HepG2 (cell line): ENCODE results near the gene ZNF628. TPM values are rescaled to one million over a fixed set of nuclear protein-coding genes. Genes with fewer than 3 reads are reported as not detected.

Experiments used
- ATAC-seq: fragments of 200-7000 bp; cut with Tn5 transposase; 3 replicates; pipeline ENCODE4 v1.9.1; 2020; ENCODE audit warnings: mild to moderate bottlenecking, moderate library complexity
- BruUV-seq: library from RNA; stranded (reverse); fragments of 400-500 nt; replicated peaks from 2 replicates; lab custom pipeline; 2021; lab: Mats Ljungman, UMichigan
- CTCF ChIA-PET: fragments of 300-600 bp; formaldehyde crosslinking; extraction: SDS; loops from one replicate; lab custom pipeline; 2021; ENCODE audit warnings: low total read pairs, inconsistent platforms, low intra/inter-chr PET ratio; lab: Yijun Ruan, JAX
- POLR2A ChIA-PET: fragments of 350-600 bp; sonication (Branson Sonifier 250); formaldehyde crosslinking; loops from one replicate; lab custom pipeline; 2020; ENCODE audit warnings: antibody characterized with exemption, inconsistent platforms; lab: Yijun Ruan, JAX
- DNase-seq: peaks from one replicate; pipeline ENCODE4 v3.0.0-alpha.2; 2015; ENCODE audit warnings: low spot score
- FAIRE-seq: peaks from 3 replicates; lab custom pipeline; 2011; peaks lifted over from hg19 to GRCh38; lab: Jason Lieb, UNC
- H2AFZ ChIP-seq: one replicate; pipeline ENCODE4 v1.6.1; 2011; ENCODE audit warnings: low read length, inconsistent platforms
- H3K27ac ChIP-seq: fragments of 300-600 bp; 3 replicates; pipeline ENCODE4 v1.8.0; 2011; ENCODE audit warnings: mixed run types, mild to moderate bottlenecking, mixed read lengths, low read length, inconsistent platforms; ENCODE audit not compliant: insufficient read depth; ENCODE audit errors: extremely low read length
- H3K27me3 ChIP-seq, 2 experiments: fragments of 200-600 bp in 1 of 2; 2 replicates in 1 of 2; 3 replicates in 1 of 2; pipeline versions ENCODE4 v1.6.0 to v1.8.0; 2011; ENCODE audit warnings: low read length in 2 of 2, mild to moderate bottlenecking in 2 of 2, moderate library complexity in 2 of 2, inconsistent platforms in 1 of 2; ENCODE audit not compliant: insufficient read depth in 2 of 2, control insufficient read depth in 1 of 2
- H3K36me3 ChIP-seq, 2 experiments: fragments of 200-600 bp in 1 of 2; replicated peaks in 1 of 2; 2 replicates in 1 of 2; 3 replicates in 1 of 2; pipeline versions ENCODE4 v1.5.1 to v1.8.0; 2011; ENCODE audit warnings: low read length in 2 of 2, inconsistent platforms in 1 of 2; ENCODE audit not compliant: insufficient read depth in 2 of 2, control insufficient read depth in 1 of 2
- H3K4me1 ChIP-seq: 2 replicates; pipeline ENCODE4 v1.5.1; 2012; ENCODE audit warnings: low read length, inconsistent platforms; ENCODE audit not compliant: insufficient read depth
- H3K4me2 ChIP-seq: 2 replicates; pipeline ENCODE4 v1.6.0; 2011; ENCODE audit warnings: low read depth, low read length, inconsistent platforms
- H3K4me3 ChIP-seq, 3 experiments: fragments of 200-600 bp in 1 of 3; sonication (generic), shearing (Covaris generic) in 1 of 3; replicated peaks in 1 of 3; 2 replicates each; pipeline ENCODE4 v1.5.1; 2011 to 2016; ENCODE audit warnings: low read length in 3 of 3, inconsistent platforms in 2 of 3, low read depth in 2 of 3, mild to moderate bottlenecking in 2 of 3, control low read depth in 1 of 3, mixed read lengths in 1 of 3; ENCODE audit not compliant: insufficient read depth in 1 of 3
- H3K79me2 ChIP-seq: one replicate; pipeline ENCODE4 v1.6.1; 2011; ENCODE audit warnings: low read length, inconsistent platforms; ENCODE audit not compliant: insufficient read depth
- H3K9ac ChIP-seq: 2 replicates; pipeline ENCODE4 v1.6.0; 2011; ENCODE audit warnings: mild to moderate bottlenecking, low read depth, low read length, inconsistent platforms; ENCODE audit not compliant: insufficient read depth
- H3K9me3 ChIP-seq: 2 replicates; pipeline ENCODE4 v1.5.1; 2012; ENCODE audit warnings: mild to moderate bottlenecking, low read length
- H4K20me1 ChIP-seq: 2 replicates; pipeline ENCODE4 v1.6.0; 2011; ENCODE audit warnings: inconsistent platforms, mild to moderate bottlenecking, low read length, moderate library complexity; ENCODE audit not compliant: insufficient read depth
- ATAD3A ChIP-seq: sonication (generic); formaldehyde crosslinking; IDR thresholded peaks from 2 replicates; pipeline ENCODE4 v1.4.0; 2020; ENCODE audit warnings: missing genetic modification reagents
- DNMT1 ChIP-seq: sonication (generic); formaldehyde crosslinking; IDR thresholded peaks from 2 replicates; pipeline ENCODE4 v1.5.1; 2020; ENCODE audit warnings: mild to moderate bottlenecking, missing genetic modification reagents
- MEIS2 ChIP-seq: sonication (generic); formaldehyde crosslinking; IDR thresholded peaks from 2 replicates; pipeline ENCODE4 v1.9.0; 2021; ENCODE audit warnings: mild to moderate bottlenecking, missing genetic modification reagents
- PAXIP1 ChIP-seq: sonication (generic); formaldehyde crosslinking; conservative IDR thresholded peaks from 2 replicates; pipeline ENCODE4 v1.4.0; 2020; ENCODE audit warnings: mild to moderate bottlenecking, missing genetic modification reagents, moderate library complexity
- PCBP1 ChIP-seq: fragments of 200-400 bp; formaldehyde crosslinking; IDR thresholded peaks from 2 replicates; pipeline ENCODE4 v1.6.1; 2017; ENCODE audit warnings: mild to moderate bottlenecking, low read depth, low read length, borderline replicate concordance
- ZMYM2 ChIP-seq: sonication (generic); formaldehyde crosslinking; IDR thresholded peaks from 2 replicates; pipeline ENCODE4 v1.8.0; 2022; ENCODE audit warnings: mild to moderate bottlenecking, missing genetic modification reagents
- ZMYM4 ChIP-seq: sonication (generic); formaldehyde crosslinking; IDR thresholded peaks from 2 replicates; pipeline ENCODE4 v1.8.1; 2023; ENCODE audit warnings: mild to moderate bottlenecking, missing genetic modification reagents
- ZNF235 ChIP-seq: sonication (generic); formaldehyde crosslinking; IDR thresholded peaks from 2 replicates; pipeline ENCODE4 v1.8.1; 2023; ENCODE audit warnings: mild to moderate bottlenecking, missing genetic modification reagents, borderline replicate concordance
- ZNF616 ChIP-seq: sonication (generic); formaldehyde crosslinking; IDR thresholded peaks from 2 replicates; pipeline ENCODE4 v1.5.0; 2020; ENCODE audit warnings: low read depth, mild to moderate bottlenecking, missing genetic modification reagents
- ZNF737 ChIP-seq: sonication (generic); formaldehyde crosslinking; IDR thresholded peaks from 2 replicates; pipeline ENCODE4 v1.5.0; 2020; ENCODE audit warnings: missing genetic modification reagents, mild to moderate bottlenecking, borderline replicate concordance
- WGBS: methylation state at CpG from one replicate; pipeline ENCODE4 v1.1.6; 2017; ENCODE audit warnings: low lambda C conversion rate; 5-methylcytosine and 5-hydroxymethylcytosine counted together
- in situ Hi-C: cut with HindIII; loops from 2 replicates; pipeline ENCODE4 v1.10.0; 2017; ENCODE audit warnings: low pct_unique_long_range_greater_than_20kb; ENCODE audit not compliant: extremely low pct_ligation_motif_present
- intact Hi-C: fragments of 100-400 bp; cut with micrococcal nuclease; formaldehyde crosslinking; loops from one replicate; pipeline ENCODE4 v1.10.0; 2022; ENCODE audit not compliant: unreplicated experiment
- polyA plus RNA-seq, 8 experiments: library from polyadenylated mRNA; depleted of rRNA in 3 of 8; stranded (reverse) in 7 of 8; unstranded in 1 of 8; fragments of >200 nt; fragmentation: Illumina TruSeq in 4 of 8; extraction: Trizol in 4 of 8; gene quantifications; 2 replicates each; pipeline versions ENCODE4 v1.2.1 to v1.2.3, GENCODE V29; 2011 to 2016; ENCODE audit warnings: low read depth in 4 of 8, missing spikeins in 1 of 8, mixed read lengths in 1 of 8; ENCODE audit not compliant: insufficient read depth in 1 of 8
- total RNA-seq, 5 experiments: library from RNA; depleted of rRNA; stranded (reverse); fragments of >200 nt; fragmentation: Illumina TruSeq; extraction: Trizol; gene quantifications; 2 replicates each; pipeline ENCODE4 v1.2.3, GENCODE V29; 2016; ENCODE audit warnings: low read depth in 1 of 5
- TF ChIP-seq, protein P1 (sequence below): sonication (generic); formaldehyde crosslinking; IDR thresholded peaks from 2 replicates; pipeline ENCODE4 v1.5.0; 2020; ENCODE audit warnings: mild to moderate bottlenecking, missing genetic modification reagents
- TF ChIP-seq, protein P2 (sequence below): sonication (generic); formaldehyde crosslinking; IDR thresholded peaks from 2 replicates; pipeline ENCODE4 v1.5.1; 2020; ENCODE audit warnings: missing genetic modification reagents, mild to moderate bottlenecking, borderline replicate concordance
- TF ChIP-seq, protein P3 (sequence below): sonication (generic); formaldehyde crosslinking; IDR thresholded peaks from 2 replicates; pipeline ENCODE4 v1.8.0; 2022; ENCODE audit warnings: missing genetic modification reagents, mild to moderate bottlenecking, inconsistent platforms, borderline replicate concordance

The ZNF628 gene
- total and polyA plus RNA-seq, 2 of the 13 experiments (the other 11 are each of a cell fraction or from before 2014, with no cell fraction given) = 0.54 to 1.2 TPM

DNA sequence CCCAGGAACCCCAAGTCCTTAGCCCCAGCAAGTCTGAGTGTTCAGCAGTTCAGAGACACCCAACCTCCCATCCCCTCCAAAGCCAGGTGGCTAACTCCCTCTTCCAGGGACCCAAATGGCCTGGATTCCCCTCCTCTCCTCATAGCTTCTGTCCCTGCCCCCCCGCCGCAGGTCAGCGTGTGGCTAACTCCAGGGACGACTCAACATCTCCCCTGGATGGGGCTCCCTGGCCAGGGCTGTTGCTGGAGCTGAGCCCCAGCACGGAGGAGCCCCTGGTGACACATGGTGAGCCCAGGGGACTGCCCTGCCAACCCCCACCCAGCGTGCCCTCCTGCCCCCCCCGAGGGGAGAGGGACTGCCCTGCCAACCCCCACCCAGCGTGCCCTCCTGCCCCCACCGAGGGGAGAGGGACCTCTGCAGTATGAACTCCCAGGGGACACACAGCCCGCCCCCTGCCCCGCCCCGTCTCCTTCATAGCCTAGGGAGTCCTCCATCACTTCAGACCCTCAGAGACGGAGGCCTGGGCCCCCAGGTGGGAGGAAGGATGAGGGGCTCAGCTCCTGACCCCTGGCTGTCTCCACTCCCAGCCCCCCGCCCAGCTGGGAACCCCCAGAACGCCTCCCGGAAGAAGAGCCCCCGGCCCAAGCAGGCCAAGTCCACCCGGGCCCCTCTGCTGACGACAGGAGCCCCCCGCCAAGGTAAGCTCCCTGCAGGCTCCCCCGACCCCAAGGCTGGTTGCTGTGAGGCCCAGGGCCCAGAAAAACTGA, 13.5 kb downstream of the ZNF628 start:
- ChIA-PET CTCF (no interaction called here), POLR2A (no interaction called here)
- ATAC-seq (no peak), DNase-seq (no peak), FAIRE-seq (no peak)
- Histone ChIP-seq H3K27ac (no peak overlapping the region), H3K4me1 (peaks cover 33% of the 10 kb centered on the region), H3K4me3 (no peak overlapping the region), H4K20me1 (no peaks in the 10 kb centered on the region), H3K9ac (no peak overlapping the region), H3K4me2 (no peak overlapping the region), H3K79me2 (no peaks in the 10 kb centered on the region), H3K27me3 (peaks cover 16 to 52% of the 10 kb centered on the region in 2 experiments), H2AFZ (no peak overlapping the region), H3K36me3 (no peaks in the 10 kb centered on the region), H3K9me3 (no peaks in the 10 kb centered on the region)
- in situ Hi-C loops (no loop called here), intact Hi-C loops (no loop called here)
- no peak for TF ChIP-seq PAXIP1 (CRISPR knock-in tag)
- no peak for TF ChIP-seq ZMYM4
- no peak for TF ChIP-seq ATAD3A (CRISPR knock-in tag)
- TF ChIP-seq, protein P1, sequence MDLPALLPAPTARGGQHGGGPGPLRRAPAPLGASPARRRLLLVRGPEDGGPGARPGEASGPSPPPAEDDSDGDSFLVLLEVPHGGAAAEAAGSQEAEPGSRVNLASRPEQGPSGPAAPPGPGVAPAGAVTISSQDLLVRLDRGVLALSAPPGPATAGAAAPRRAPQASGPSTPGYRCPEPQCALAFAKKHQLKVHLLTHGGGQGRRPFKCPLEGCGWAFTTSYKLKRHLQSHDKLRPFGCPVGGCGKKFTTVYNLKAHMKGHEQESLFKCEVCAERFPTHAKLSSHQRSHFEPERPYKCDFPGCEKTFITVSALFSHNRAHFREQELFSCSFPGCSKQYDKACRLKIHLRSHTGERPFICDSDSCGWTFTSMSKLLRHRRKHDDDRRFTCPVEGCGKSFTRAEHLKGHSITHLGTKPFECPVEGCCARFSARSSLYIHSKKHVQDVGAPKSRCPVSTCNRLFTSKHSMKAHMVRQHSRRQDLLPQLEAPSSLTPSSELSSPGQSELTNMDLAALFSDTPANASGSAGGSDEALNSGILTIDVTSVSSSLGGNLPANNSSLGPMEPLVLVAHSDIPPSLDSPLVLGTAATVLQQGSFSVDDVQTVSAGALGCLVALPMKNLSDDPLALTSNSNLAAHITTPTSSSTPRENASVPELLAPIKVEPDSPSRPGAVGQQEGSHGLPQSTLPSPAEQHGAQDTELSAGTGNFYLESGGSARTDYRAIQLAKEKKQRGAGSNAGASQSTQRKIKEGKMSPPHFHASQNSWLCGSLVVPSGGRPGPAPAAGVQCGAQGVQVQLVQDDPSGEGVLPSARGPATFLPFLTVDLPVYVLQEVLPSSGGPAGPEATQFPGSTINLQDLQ = no peak
- TF ChIP-seq MEIS2 (CRISPR knock-in tag) = no peak
- TF ChIP-seq, protein P2, sequence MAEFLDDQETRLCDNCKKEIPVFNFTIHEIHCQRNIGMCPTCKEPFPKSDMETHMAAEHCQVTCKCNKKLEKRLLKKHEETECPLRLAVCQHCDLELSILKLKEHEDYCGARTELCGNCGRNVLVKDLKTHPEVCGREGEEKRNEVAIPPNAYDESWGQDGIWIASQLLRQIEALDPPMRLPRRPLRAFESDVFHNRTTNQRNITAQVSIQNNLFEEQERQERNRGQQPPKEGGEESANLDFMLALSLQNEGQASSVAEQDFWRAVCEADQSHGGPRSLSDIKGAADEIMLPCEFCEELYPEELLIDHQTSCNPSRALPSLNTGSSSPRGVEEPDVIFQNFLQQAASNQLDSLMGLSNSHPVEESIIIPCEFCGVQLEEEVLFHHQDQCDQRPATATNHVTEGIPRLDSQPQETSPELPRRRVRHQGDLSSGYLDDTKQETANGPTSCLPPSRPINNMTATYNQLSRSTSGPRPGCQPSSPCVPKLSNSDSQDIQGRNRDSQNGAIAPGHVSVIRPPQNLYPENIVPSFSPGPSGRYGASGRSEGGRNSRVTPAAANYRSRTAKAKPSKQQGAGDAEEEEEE (CRISPR knock-in tag) = no peak
- TF ChIP-seq ZMYM2 (CRISPR knock-in tag) = no peak
- TF ChIP-seq, protein P3, sequence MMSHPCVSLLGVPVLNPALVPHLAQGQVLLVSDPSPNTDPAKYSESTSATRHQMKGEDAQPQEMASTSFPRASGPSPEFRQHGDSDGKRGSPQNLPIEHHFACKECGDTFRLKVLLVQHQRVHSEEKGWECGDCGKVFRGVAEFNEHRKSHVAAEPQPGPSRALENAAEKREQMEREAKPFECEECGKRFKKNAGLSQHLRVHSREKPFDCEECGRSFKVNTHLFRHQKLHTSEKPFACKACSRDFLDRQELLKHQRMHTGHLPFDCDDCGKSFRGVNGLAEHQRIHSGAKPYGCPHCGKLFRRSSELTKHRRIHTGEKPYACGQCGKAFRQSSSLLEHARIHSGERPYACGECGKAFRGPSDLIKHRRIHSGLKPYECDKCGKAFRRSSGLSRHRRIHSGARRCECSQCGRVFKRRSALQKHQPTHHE = no peak
- TF ChIP-seq PCBP1 = no peak
- TF ChIP-seq ZNF737 = no peak
- TF ChIP-seq ZNF616 (CRISPR knock-in tag) = no peak
- no peak for TF ChIP-seq DNMT1 (CRISPR knock-in tag)
- no peak for TF ChIP-seq ZNF235
- 8% methylated on average over 4 of the region's 21 CpGs for WGBS
- no TSS peak for BruUV-seq
